Prostate gland (tissue), 2 donors: ENCODE data around the gene TRMT1.

Experiments
- CTCF ChIP-seq, 4 experiments: fragments of 200-600 bp in 2 of 4; fragments of 450-650 bp in 2 of 4; sonication (generic) in 2 of 4; IDR thresholded peaks; 1 replicate in 3 of 4; 2 replicates in 1 of 4; pipeline ENCODE4 v1.5.1; 2016 to 2019; ENCODE audit warnings: antibody characterized with exemption in 4 of 4, mild to moderate bottlenecking in 2 of 4, moderate library complexity in 2 of 4
- POLR2A ChIP-seq: fragments of 450-650 bp; IDR thresholded peaks from one replicate; pipeline ENCODE4 v1.6.1; 2016; ENCODE audit warnings: antibody characterized with exemption, mild to moderate bottlenecking

- TF ChIP-seq POLR2A (no peak), CTCF (IDR thresholded peaks at IDR 0.05) (no peak)
These were observed 50.3 kb downstream of the TRMT1 start for GRCh38 chr19:13066226-13066625.
